IMR-90 (cell line): Measurements from ENCODE around the gene KIF15. TPM values are rescaled to one million over a fixed set of nuclear protein-coding genes. Genes with fewer than 3 reads are reported as not detected.

Source experiments
- ATAC-seq: fragments of 200-7000 bp; cut with Tn5 transposase; 2 replicates; pipeline ENCODE4 v1.9.1; 2020; ENCODE audit warnings: low read depth, mild to moderate bottlenecking, moderate library complexity
- BruUV-seq: library from RNA; stranded (reverse); fragments of 400-500 nt; replicated peaks from 2 replicates; lab custom pipeline; 2021; lab: Mats Ljungman, UMichigan
- CTCF ChIA-PET: fragments of 300-600 bp; formaldehyde crosslinking; extraction: SDS; loops from one replicate; lab custom pipeline; 2021; ENCODE audit warnings: antibody characterized with exemption; lab: Yijun Ruan, JAX
- POLR2A ChIA-PET: fragments of 300-600 bp; sonication (Branson Sonifier 250); formaldehyde crosslinking; loops from one replicate; lab custom pipeline; 2022; ENCODE audit warnings: antibody characterized with exemption; ENCODE audit not compliant: unreplicated experiment; lab: Charles Lee
- DNase-seq: peaks from one replicate; pipeline ENCODE4 v3.0.0; 2013
- H2AFZ ChIP-seq: replicated peaks from 2 replicates; pipeline ENCODE3; 2013; ENCODE audit warnings: low read length, mild to moderate bottlenecking; ENCODE audit not compliant: poor library complexity
- H2AK5ac ChIP-seq: 2 replicates; pipeline ENCODE4 v1.6.1; 2013; ENCODE audit warnings: low read depth, low read length, inconsistent platforms
- H2AK9ac ChIP-seq: replicated peaks from 2 replicates; pipeline ENCODE3; 2013; ENCODE audit warnings: mild to moderate bottlenecking, low read depth, low read length, moderate library complexity; ENCODE audit not compliant: poor library complexity
- H2BK120ac ChIP-seq: 2 replicates; pipeline ENCODE4 v1.6.1; 2013; ENCODE audit warnings: low read depth, low read length, inconsistent platforms
- H2BK15ac ChIP-seq: 3 replicates; pipeline ENCODE4 v1.6.1; 2013; ENCODE audit warnings: low read depth, low read length, inconsistent platforms
- H2BK20ac ChIP-seq: 2 replicates; pipeline ENCODE4 v1.6.1; 2013; ENCODE audit warnings: low read depth, mild to moderate bottlenecking, inconsistent platforms, low read length, moderate library complexity
- H2BK5ac ChIP-seq: 2 replicates; pipeline ENCODE4 v1.6.1; 2013; ENCODE audit warnings: mild to moderate bottlenecking, low read depth, low read length, inconsistent platforms; ENCODE audit not compliant: poor library complexity, severe bottlenecking
- H3K14ac ChIP-seq: replicated peaks from 2 replicates; pipeline ENCODE4 v1.6.1; 2013; ENCODE audit warnings: low read depth, low read length, inconsistent platforms
- H3K18ac ChIP-seq: 2 replicates; pipeline ENCODE4 v1.6.1; 2013; ENCODE audit warnings: low read depth, low read length, control low read depth
- H3K23ac ChIP-seq: 2 replicates; pipeline ENCODE4 v1.6.1; 2013; ENCODE audit warnings: low read depth, low read length, inconsistent platforms
- H3K27ac ChIP-seq: 2 replicates; pipeline ENCODE4 v1.5.1; 2013; ENCODE audit warnings: mild to moderate bottlenecking, control low read depth, low read length; ENCODE audit not compliant: insufficient read depth
- H3K27me3 ChIP-seq: 2 replicates; pipeline ENCODE4 v1.6.1; 2013; ENCODE audit warnings: low read length; ENCODE audit not compliant: control insufficient read depth, insufficient read depth
- H3K36me3 ChIP-seq: 2 replicates; pipeline ENCODE4 v1.6.1; 2013; ENCODE audit warnings: low read length, mixed read lengths; ENCODE audit not compliant: control insufficient read depth, insufficient read depth
- H3K4ac ChIP-seq: 2 replicates; pipeline ENCODE4 v1.6.1; 2013; ENCODE audit warnings: low read depth, low read length, inconsistent platforms
- H3K4me1 ChIP-seq: 2 replicates; pipeline ENCODE4 v1.6.1; 2013; ENCODE audit warnings: low read length, mixed read lengths; ENCODE audit not compliant: control insufficient read depth, insufficient read depth
- H3K4me2 ChIP-seq: 2 replicates; pipeline ENCODE4 v1.6.1; 2013; ENCODE audit warnings: low read depth, mild to moderate bottlenecking, control low read depth, low read length, moderate library complexity
- H3K4me3 ChIP-seq: 2 replicates; pipeline ENCODE4 v1.5.1; 2013; ENCODE audit warnings: low read depth, mild to moderate bottlenecking, control low read depth, low read length, moderate library complexity; ENCODE audit not compliant: insufficient read depth
- H3K56ac ChIP-seq: 2 replicates; pipeline ENCODE4 v1.6.1; 2013; ENCODE audit warnings: low read length, inconsistent platforms; ENCODE audit not compliant: insufficient read depth; ENCODE audit errors: extremely low read depth
- H3K79me1 ChIP-seq, 2 experiments: 2 replicates each; pipeline ENCODE4 v1.6.1; 2013; ENCODE audit warnings: low read length in 2 of 2, inconsistent platforms in 1 of 2, low read depth in 1 of 2
- H3K9ac ChIP-seq: 2 replicates; pipeline ENCODE4 v1.6.1; 2013; ENCODE audit warnings: low read depth, low read length, control low read depth
- H3K9me1 ChIP-seq: 2 replicates; pipeline ENCODE4 v1.6.1; 2013; ENCODE audit warnings: low read length, inconsistent platforms; ENCODE audit not compliant: insufficient read depth
- H3K9me3 ChIP-seq: 2 replicates; pipeline ENCODE4 v1.6.1; 2013; ENCODE audit warnings: low read length; ENCODE audit not compliant: control insufficient read depth, insufficient read depth
- H4K20me1 ChIP-seq: 2 replicates; pipeline ENCODE4 v1.6.1; 2013; ENCODE audit warnings: low read length, inconsistent platforms; ENCODE audit not compliant: insufficient read depth
- H4K5ac ChIP-seq: 2 replicates; pipeline ENCODE4 v1.6.1; 2013; ENCODE audit warnings: mild to moderate bottlenecking, low read depth, low read length, control low read depth
- H4K8ac ChIP-seq, 2 experiments: 2 replicates each; pipeline ENCODE4 v1.6.1; 2013; ENCODE audit warnings: low read depth in 2 of 2, low read length in 2 of 2, control low read depth in 1 of 2, inconsistent platforms in 1 of 2
- H4K91ac ChIP-seq: 2 replicates; pipeline ENCODE4 v1.6.1; 2013; ENCODE audit warnings: low read depth, low read length, inconsistent platforms; ENCODE audit not compliant: insufficient read depth
- BHLHE40 ChIP-seq: fragments of 150-350 bp; IDR thresholded peaks from 2 replicates; pipeline ENCODE4 v1.6.1; 2016; ENCODE audit warnings: mild to moderate bottlenecking, low read depth, low read length
- NFE2L2 ChIP-seq: fragments of 150-350 bp; IDR thresholded peaks from 2 replicates; pipeline ENCODE4 v1.6.1; 2016; ENCODE audit warnings: low read depth, mild to moderate bottlenecking, low read length
- POLR2A ChIP-seq: IDR thresholded peaks from 2 replicates; pipeline ENCODE4 v1.6.1; 2012; ENCODE audit warnings: mild to moderate bottlenecking, low read depth, low read length
- RCOR1 ChIP-seq: IDR thresholded peaks from 2 replicates; pipeline ENCODE4 v1.6.1; 2012; ENCODE audit warnings: mild to moderate bottlenecking, low read length, improper control_type of control experiment; ENCODE audit not compliant: insufficient replicate concordance
- WGBS, 2 experiments: methylation state at CpG; one replicate each; pipeline versions ENCODE4 v1.1.5 to v1.1.7; 2013; ENCODE audit warnings: missing lambda C conversion rate in 2 of 2; ENCODE audit not compliant: insufficient read length in 1 of 2; ENCODE audit errors: extremely low coverage in 2 of 2; 5-methylcytosine and 5-hydroxymethylcytosine counted together
- dilution Hi-C: fragments of 300-500 bp; cut with HindIII; formaldehyde crosslinking; loops from one replicate; pipeline ENCODE4 v1.14.3; 2018; ENCODE audit warnings: low sequenced_read_pairs; ENCODE audit not compliant: unreplicated experiment
- in situ Hi-C: fragments of 300-500 bp; cut with MboI; formaldehyde crosslinking; loops from 3 replicates; pipeline ENCODE4 v1.14.3; 2019; ENCODE audit warnings: low sequenced_read_pairs, inconsistent platforms, mixed read lengths
- intact Hi-C: fragments of 100-400 bp; cut with micrococcal nuclease; formaldehyde crosslinking; loops from 2 replicates; pipeline ENCODE4 v1.10.0; 2022
- polyA plus RNA-seq, 3 experiments: library from polyadenylated mRNA; depleted of rRNA; stranded (reverse); fragments of >200 nt; gene quantifications; 2 replicates each; pipeline ENCODE4 v1.2.3, GENCODE V29; 2012; ENCODE audit warnings: low replicate concordance in 1 of 3
- total RNA-seq: library from RNA; depleted of rRNA; stranded (reverse); fragments of >200 nt; gene quantifications from 2 replicates; pipeline ENCODE4 v1.2.3, GENCODE V29; 2012
- TF ChIP-seq, protein P1 (sequence below): fragments of 150-350 bp; IDR thresholded peaks from 2 replicates; pipeline ENCODE4 v1.6.1; 2017; ENCODE audit warnings: mild to moderate bottlenecking, antibody characterized with exemption, low read length, low read depth
- TF ChIP-seq, protein P2 (sequence below): conservative IDR thresholded peaks from 2 replicates; pipeline ENCODE4 v1.5.1; 2012; ENCODE audit warnings: mild to moderate bottlenecking, low read depth, low read length, improper control_type of control experiment

The KIF15 gene
- total and polyA plus RNA-seq, 2 of the 4 experiments (the other 2 are of a cell fraction), result 3.7 to 8.4 TPM

DNA sequence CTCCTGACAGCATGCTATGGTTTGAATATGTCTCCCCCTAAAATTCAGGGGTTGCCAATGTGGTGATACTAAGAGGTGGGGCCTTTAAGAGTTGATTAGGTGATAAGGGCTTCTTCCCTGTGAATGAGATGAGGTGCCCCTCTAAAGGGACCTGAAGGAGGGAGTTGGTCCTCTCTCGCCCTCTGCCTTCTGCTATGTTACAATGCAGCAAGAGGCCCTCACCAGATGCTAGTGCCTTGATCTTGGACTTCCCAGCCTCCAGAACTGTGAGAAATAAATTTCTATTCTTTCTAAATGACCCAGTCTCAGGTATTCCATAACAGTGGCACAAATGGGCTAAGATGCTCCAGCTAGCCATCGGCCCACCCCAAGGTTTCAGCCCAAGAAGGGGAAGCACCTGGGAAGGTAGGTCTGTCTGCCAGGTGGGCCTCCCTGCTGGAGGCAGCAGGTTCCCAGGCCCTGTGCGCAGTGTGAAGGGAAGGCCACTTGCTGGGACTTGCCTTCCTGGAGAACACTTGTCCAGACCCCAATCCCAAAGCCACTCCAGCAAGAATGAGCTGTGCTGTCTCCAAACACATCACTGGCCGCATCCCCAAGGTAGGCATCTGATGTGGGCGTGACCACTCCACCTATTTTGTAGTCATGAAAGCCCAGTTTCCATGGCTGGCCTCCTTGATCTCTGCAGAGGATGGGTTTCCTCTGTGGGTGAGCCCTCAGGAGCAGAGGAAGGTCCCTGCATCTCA lies 121.8 kb downstream of the KIF15 start:
- H4K91ac ChIP-seq, result peak overlapping the region; percentile 83
- BruUV-seq, result no TSS peak
- peaks cover 24% of the 10 kb centered on the region for H3K4me1 ChIP-seq
- H2AK5ac ChIP-seq, result peak overlapping the region; percentile 89
- 0 out of 2 replicates have a peak overlapping the region, but pooled peaks have one; percentile 36 for H3K56ac ChIP-seq
- no peak overlapping the region for H3K4me3 ChIP-seq
- dilution Hi-C loops (no loop called here), in situ Hi-C loops (loop anchor here (25.0 kb wide), 1 partner anchor 546 kb away; the partner anchor contains the start of gene TCAIM), intact Hi-C loops (no loop called here)
- peak overlapping the region; percentile 96 for H2BK20ac ChIP-seq
- peak overlapping the region; percentile 78 for H3K14ac ChIP-seq
- H3K4ac ChIP-seq, result peak overlapping the region; percentile 77
- peak overlapping the region; percentile 86 for H2AFZ ChIP-seq
- peak overlapping the region; percentile 56 for H2BK5ac ChIP-seq
- H3K9me1 ChIP-seq, result peaks cover 33% of the 10 kb centered on the region
- 93% methylated on average over 2 of the region's 5 CpGs; no CpG with 5 or more reads in 1 of the 2 experiments for WGBS, 2 experiments
- peak overlapping the region; percentile 46; the same call in 1 of the 2 replicates for H3K18ac ChIP-seq
- no peaks in the 10 kb centered on the region for H3K27me3 ChIP-seq
- peak overlapping the region; percentile 38 for H2AK9ac ChIP-seq
- H2BK15ac ChIP-seq, result peak overlapping the region; percentile 9; the same call in 1 of the 3 replicates
- TF ChIP-seq, protein P1, sequence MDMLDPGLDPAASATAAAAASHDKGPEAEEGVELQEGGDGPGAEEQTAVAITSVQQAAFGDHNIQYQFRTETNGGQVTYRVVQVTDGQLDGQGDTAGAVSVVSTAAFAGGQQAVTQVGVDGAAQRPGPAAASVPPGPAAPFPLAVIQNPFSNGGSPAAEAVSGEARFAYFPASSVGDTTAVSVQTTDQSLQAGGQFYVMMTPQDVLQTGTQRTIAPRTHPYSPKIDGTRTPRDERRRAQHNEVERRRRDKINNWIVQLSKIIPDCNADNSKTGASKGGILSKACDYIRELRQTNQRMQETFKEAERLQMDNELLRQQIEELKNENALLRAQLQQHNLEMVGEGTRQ, result no peak
- TF ChIP-seq POLR2A, result no peak
- no peak for TF ChIP-seq NFE2L2
- TF ChIP-seq RCOR1, result no peak
- TF ChIP-seq, protein P2, sequence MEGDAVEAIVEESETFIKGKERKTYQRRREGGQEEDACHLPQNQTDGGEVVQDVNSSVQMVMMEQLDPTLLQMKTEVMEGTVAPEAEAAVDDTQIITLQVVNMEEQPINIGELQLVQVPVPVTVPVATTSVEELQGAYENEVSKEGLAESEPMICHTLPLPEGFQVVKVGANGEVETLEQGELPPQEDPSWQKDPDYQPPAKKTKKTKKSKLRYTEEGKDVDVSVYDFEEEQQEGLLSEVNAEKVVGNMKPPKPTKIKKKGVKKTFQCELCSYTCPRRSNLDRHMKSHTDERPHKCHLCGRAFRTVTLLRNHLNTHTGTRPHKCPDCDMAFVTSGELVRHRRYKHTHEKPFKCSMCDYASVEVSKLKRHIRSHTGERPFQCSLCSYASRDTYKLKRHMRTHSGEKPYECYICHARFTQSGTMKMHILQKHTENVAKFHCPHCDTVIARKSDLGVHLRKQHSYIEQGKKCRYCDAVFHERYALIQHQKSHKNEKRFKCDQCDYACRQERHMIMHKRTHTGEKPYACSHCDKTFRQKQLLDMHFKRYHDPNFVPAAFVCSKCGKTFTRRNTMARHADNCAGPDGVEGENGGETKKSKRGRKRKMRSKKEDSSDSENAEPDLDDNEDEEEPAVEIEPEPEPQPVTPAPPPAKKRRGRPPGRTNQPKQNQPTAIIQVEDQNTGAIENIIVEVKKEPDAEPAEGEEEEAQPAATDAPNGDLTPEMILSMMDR, result 0 out of 2 replicates have a peak, but pooled peaks have one; percentile 16
- TF ChIP-seq BHLHE40, result no peak
- ATAC-seq (no peak), DNase-seq (no peak)
- peak overlapping the region; percentile 85 for H2BK120ac ChIP-seq
- H3K79me1 ChIP-seq, result peaks cover 0 to 4% of the 10 kb centered on the region in 2 experiments; a peak in 1 of 4 replicates
- CTCF ChIA-PET, result interaction anchor here (0.5 to 0.8 kb wide), 2 partner anchors 32 to 58 kb away, joined by 3 to 4 read pairs; no protein-coding TSS in a partner anchor
- no peaks in the 10 kb centered on the region for H3K36me3 ChIP-seq
- peaks cover 3% of the 10 kb centered on the region; the same call in 1 of the 2 replicates for H3K9me3 ChIP-seq
- POLR2A ChIA-PET, result no interaction called here
- peak overlapping the region; percentile 20; the same call in 1 of the 2 replicates for H4K5ac ChIP-seq
- H3K23ac ChIP-seq, result peak overlapping the region; percentile 38
- peak overlapping the region; percentile 5 to 61; a peak in 1 of 4 replicates for H4K8ac ChIP-seq
- H3K9ac ChIP-seq, result no peak overlapping the region
- no peak overlapping the region for H3K4me2 ChIP-seq
- no peaks in the 10 kb centered on the region for H4K20me1 ChIP-seq
- peak overlapping the region; percentile 2; the same call in 1 of the 2 replicates for H3K27ac ChIP-seq
